Nephron progenitor cell (in vitro differentiated cells): ENCODE data around the gene INTS13.
A peak's percentile ranks its signal among the peaks of the same experiment; 100 is the strongest.

Experiments
- DNase-seq: peaks from one replicate; pipeline ENCODE4 v3.0.0; 2021
- H3K27ac Mint-ChIP-seq: 2 replicates; pipeline ENCODE4 v1.8.0; 2021; ENCODE audit warnings: mild to moderate bottlenecking, moderate library complexity, mixed read lengths
- H3K27me3 Mint-ChIP-seq: 2 replicates; pipeline ENCODE4 v1.8.0; 2021; ENCODE audit warnings: mild to moderate bottlenecking, low read depth, mixed read lengths; ENCODE audit not compliant: poor library complexity
- H3K36me3 Mint-ChIP-seq: 2 replicates; pipeline ENCODE4 v1.8.0; 2021; ENCODE audit warnings: low read depth, mixed read lengths
- H3K4me1 Mint-ChIP-seq: 2 replicates; pipeline ENCODE4 v1.8.0; 2021; ENCODE audit warnings: mixed read lengths
- H3K4me3 Mint-ChIP-seq: 2 replicates; pipeline ENCODE4 v1.8.0; 2021; ENCODE audit warnings: mild to moderate bottlenecking, moderate library complexity, mixed read lengths
- H3K9me3 Mint-ChIP-seq: 2 replicates; pipeline ENCODE4 v1.8.0; 2021; ENCODE audit warnings: mild to moderate bottlenecking, moderate library complexity, mixed read lengths
- TF ChIP-seq, protein P1 (sequence below): fragments of 200-600 bp; sonication (generic); IDR thresholded peaks from 2 replicates; pipeline ENCODE4 v1.5.0; 2021; ENCODE audit warnings: antibody characterized with exemption

Gene INTS13

DNA sequence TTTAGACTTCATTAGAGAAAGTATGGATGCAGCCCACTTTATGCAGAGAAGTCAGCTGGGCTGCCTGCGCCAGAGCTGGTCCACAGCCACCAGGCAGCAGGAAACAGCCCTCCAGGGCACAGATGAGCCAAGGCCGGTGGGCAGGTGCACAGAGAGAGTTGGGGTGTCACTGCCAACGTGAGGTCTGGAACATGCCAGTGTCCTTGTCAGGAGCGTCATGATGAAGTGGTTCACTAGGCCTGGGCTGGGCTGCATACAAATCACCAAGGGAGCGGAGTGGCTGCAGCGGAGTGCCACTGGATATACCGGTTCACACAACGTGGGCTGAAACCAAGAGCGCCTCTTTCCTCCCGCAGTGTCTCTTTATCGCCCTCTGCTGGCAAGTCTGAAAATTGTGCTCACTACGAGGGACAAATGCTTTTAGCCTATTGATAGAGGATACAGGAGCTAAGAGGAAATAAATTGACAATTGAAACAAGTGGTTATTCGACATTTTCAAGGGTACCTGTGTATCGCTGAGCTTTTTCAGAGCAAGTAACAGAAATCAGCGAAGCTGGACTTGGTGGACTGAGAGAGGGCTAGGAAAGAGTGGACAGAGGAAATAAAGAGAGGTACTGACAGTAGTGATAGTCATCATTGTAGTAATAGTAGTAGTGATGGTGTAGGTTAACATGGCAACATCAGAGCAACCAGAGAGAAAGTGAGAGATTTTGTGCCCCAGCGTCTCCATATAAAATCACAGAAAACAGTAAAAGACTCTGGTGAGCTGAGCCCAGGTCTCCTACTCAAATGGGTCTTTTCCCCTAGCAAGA is 52.8 kb downstream of the INTS13 start:
- no peak overlapping the region for H3K4me3 Mint-ChIP-seq
- H3K27me3 Mint-ChIP-seq = peaks cover 15% of the 10 kb centered on the region
- no peaks in the 10 kb centered on the region for H3K4me1 Mint-ChIP-seq
- peak; percentile 83 for DNase-seq
- H3K36me3 Mint-ChIP-seq = peaks cover 16% of the 10 kb centered on the region
- TF ChIP-seq, protein P1, sequence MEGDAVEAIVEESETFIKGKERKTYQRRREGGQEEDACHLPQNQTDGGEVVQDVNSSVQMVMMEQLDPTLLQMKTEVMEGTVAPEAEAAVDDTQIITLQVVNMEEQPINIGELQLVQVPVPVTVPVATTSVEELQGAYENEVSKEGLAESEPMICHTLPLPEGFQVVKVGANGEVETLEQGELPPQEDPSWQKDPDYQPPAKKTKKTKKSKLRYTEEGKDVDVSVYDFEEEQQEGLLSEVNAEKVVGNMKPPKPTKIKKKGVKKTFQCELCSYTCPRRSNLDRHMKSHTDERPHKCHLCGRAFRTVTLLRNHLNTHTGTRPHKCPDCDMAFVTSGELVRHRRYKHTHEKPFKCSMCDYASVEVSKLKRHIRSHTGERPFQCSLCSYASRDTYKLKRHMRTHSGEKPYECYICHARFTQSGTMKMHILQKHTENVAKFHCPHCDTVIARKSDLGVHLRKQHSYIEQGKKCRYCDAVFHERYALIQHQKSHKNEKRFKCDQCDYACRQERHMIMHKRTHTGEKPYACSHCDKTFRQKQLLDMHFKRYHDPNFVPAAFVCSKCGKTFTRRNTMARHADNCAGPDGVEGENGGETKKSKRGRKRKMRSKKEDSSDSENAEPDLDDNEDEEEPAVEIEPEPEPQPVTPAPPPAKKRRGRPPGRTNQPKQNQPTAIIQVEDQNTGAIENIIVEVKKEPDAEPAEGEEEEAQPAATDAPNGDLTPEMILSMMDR = peak; percentile 97
- H3K27ac Mint-ChIP-seq = no peak overlapping the region
- peaks cover 20% of the 10 kb centered on the region for H3K9me3 Mint-ChIP-seq

DNA sequence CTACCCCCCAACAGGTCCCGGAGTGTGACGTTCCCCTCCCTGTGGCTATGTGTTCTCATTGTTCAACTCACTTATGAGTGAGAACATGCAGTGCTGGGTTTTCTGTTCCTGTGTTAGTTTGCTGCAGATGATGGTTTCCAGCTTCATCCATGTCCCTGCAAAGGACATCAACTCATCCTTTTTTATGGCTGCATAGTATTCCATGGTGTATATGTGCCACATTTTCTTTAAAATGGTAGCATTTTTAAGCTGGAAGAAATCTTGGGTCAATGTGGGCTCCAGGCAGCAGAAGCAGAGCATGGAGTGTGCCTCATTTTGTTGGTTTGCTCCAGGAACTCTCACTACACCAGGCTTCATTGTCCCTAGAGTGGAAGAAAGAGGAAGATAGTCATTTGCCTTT is 57.2 kb downstream of the INTS13 start:
- TF ChIP-seq, protein P1 = no peak
- H3K9me3 Mint-ChIP-seq = peaks cover 47% of the 10 kb centered on the region
- H3K27ac Mint-ChIP-seq = no peak overlapping the region
- peaks cover 8% of the 10 kb centered on the region for H3K27me3 Mint-ChIP-seq
- peaks cover 16% of the 10 kb centered on the region for H3K4me1 Mint-ChIP-seq
- H3K4me3 Mint-ChIP-seq = no peak overlapping the region
- DNase-seq = no peak
- peaks cover 29% of the 10 kb centered on the region for H3K36me3 Mint-ChIP-seq

DNA sequence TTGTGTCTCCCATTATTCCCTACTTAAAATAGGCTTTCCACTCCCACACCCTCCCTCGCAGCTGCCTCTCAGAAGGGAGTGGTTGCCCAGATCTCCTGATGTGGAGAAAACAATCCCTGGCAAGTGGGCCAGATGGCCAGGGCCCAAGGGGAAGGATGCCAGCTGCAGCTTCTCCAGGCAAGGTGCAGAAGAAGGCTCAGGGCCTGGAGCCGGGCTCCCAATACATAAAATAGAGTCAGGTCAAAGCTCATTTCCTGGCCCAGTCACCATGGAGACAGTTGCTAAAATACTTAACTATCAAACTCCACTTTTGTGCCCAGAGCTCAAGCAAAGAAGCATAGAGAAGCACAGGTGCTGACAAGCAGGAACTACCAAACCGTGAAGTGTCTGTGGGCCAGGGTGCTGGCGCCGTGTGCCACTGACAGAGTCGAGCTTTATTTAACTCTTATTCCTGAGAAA is 59.1 kb downstream of the INTS13 start:
- Mint-ChIP-seq H3K36me3 (peaks cover 24% of the 10 kb centered on the region), H3K27ac (no peak overlapping the region), H3K27me3 (peaks cover 7% of the 10 kb centered on the region), H3K9me3 (peaks cover 49% of the 10 kb centered on the region), H3K4me1 (peaks cover 34% of the 10 kb centered on the region), H3K4me3 (no peak overlapping the region)
- TF ChIP-seq, protein P1 = no peak
- DNase-seq = no peak

DNA sequence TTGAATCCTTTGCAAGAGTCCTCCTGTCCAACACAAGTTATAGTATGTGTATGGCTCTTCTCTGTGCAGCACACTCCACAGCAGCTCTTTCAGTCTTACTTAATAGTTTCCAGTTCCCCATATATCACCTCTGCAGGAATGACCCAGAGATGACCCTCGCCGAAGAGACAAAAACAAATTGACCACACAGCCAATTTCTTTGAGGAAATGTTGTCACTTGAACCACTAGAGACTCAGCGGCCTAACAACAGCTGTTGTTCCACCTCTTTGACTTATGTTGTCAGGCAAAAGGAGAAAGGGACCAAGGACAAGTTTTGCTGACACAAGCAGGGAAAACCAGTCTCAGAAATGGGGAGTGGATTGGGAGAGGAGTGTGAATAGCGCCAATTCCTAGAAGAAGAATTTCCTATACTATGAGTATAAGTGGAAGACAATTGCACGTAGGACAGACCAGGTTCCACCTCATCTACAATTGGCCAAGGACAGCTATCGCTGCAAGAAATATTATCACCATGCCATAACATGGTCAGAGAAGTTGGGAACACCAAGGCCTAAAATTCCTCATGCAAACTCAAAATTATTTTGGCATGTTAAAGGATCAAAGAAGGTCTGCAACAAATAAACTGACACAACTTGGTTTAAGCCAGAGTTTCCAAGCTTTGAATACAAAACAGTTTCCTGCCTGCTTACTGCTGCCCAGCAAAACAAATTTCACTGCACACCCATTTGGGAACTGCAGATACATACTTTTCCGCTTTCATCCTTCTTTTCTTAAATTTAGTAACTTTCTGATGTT is 63.1 kb downstream of the INTS13 start:
- TF ChIP-seq, protein P1 = no peak
- Mint-ChIP-seq H3K36me3 (peaks cover 13% of the 10 kb centered on the region), H3K27me3 (peaks cover 7% of the 10 kb centered on the region), H3K9me3 (peaks cover 35% of the 10 kb centered on the region), H3K4me3 (no peak overlapping the region), H3K27ac (peak overlapping the region; percentile 47), H3K4me1 (peaks cover 57% of the 10 kb centered on the region)
- no peak for DNase-seq

DNA sequence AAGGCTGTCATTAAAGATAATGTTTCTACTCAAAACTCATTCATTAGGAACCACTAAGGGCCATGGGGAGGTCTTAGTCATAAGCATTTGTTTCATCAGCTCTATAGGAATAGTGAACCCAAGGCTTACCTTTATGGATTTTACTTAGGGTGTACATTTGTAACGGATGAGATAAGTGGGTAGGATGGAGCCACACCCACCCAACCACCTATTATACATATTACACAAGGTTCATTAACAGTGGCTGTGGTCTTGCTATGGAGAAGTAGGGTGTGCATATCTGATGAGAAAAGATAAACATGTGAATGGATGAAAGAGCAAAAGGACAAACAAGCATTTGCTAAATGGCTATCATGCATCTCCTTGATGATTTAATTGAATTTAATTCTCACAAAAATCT is 65.2 kb downstream of the INTS13 start:
- Mint-ChIP-seq H3K36me3 (peaks cover 8% of the 10 kb centered on the region), H3K4me3 (no peak overlapping the region), H3K27me3 (peaks cover 7% of the 10 kb centered on the region), H3K9me3 (peaks cover 24% of the 10 kb centered on the region), H3K4me1 (peaks cover 50% of the 10 kb centered on the region), H3K27ac (no peak overlapping the region)
- TF ChIP-seq, protein P1 = no peak
- DNase-seq = no peak
